DMS 273 treated with DMSO at 0.1 percent for 48 hours (cell line): Measurements from ENCODE around the gene SLC39A5.
A peak's percentile ranks its signal among the peaks of the same experiment; 100 is the strongest.

Experiments used
- DNase-seq: peaks from one replicate; lab custom pipeline; 2025; lab: John Stamatoyannopoulos, UW

Gene SLC39A5

DNA sequence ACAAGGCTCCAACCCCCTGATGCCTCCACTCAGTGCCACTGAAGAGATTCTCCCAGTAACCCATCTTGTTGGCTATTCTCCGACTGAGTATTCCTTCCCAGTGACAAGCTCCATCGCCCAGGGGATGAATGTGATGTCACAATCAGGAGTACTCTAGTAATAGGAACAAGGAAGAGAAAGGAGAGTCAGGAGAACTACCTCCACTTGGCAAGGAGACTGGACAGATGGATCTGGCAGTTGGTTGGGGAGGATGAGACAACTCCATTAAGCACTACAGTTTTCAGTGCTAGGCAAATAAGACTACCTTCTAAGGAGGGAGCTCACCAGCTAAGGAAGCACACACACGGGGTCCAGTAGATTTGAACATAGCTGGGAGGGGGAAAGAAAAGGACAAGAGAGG lies 13.4 kb upstream of the SLC39A5 start:
- no peak for DNase-seq

DNA sequence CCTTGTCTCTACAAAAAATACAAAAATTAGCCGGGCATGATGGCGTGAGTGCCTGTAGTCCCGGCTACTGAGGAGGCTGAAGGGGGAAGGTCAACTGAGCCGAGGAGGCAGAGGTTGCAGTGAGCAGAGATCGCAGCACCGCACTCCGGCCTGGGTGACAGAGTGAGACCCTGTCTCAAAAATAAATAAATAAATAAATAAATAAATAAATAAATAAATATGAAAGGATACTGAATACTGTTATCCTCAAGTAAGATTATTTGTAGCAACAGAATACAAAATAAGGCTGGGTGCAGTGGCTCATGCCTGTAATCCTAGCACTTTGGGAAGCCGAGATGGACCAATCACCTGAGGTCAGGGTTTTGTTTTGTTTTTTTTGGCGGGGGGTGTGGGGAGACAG lies 10.0 kb upstream of the SLC39A5 start:
- no peak for DNase-seq

DNA sequence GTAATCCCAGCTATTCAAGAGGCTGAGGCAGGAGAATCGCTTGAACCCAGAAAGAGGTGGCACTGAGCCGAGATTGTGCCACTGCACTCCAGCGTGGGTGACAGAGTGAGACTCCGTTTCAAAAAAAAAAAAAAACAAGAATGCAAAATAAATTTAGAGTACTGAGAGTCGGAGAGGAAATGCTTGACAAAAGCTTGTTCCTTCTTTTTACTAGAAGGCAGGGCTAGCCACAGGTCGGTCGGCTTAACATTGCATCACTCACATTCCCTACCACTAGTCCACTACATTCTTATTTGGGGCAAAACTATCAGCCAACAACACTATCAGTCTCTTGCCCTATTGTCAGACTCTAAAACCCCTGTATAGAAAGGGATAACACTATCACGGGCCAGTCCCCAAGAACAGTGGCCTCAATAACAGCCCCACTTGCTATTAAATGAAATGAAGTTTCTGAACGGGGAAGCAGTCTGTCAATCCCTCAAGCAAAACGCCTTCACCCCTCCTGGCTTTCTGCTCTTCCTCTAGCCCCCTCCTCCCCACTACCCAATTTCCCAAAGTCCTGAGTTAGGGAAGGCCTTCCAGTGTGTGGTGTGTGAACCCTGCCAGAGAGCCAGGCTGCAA lies 9.1 kb upstream of the SLC39A5 start:
- no peak for DNase-seq

DNA sequence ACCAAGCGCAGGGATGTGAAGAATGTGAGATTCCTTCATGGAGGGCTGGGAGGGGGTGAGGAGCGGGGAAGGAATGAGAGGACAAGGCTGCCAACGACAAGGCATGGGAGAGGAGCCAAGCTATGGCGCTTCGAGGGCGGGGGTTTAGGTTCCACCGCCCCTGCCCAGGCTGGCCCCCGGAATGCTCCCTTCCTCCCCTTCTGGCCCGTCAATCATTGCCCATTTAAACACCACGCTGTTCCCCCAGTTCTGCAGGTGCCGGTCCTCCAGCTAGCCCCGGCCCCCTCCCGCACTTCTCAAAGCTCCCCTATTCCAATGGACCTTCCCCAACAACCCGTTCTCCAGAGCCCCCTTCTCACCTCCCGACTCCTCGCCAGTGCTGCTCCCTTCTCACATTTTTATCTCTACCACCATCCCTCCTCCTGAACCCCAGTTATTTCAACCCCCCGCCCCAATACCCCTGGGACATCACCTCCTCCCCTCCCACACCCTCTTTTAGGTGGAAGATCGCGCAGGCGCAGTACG lies 8.6 kb upstream of the SLC39A5 start:
- no peak for DNase-seq

DNA sequence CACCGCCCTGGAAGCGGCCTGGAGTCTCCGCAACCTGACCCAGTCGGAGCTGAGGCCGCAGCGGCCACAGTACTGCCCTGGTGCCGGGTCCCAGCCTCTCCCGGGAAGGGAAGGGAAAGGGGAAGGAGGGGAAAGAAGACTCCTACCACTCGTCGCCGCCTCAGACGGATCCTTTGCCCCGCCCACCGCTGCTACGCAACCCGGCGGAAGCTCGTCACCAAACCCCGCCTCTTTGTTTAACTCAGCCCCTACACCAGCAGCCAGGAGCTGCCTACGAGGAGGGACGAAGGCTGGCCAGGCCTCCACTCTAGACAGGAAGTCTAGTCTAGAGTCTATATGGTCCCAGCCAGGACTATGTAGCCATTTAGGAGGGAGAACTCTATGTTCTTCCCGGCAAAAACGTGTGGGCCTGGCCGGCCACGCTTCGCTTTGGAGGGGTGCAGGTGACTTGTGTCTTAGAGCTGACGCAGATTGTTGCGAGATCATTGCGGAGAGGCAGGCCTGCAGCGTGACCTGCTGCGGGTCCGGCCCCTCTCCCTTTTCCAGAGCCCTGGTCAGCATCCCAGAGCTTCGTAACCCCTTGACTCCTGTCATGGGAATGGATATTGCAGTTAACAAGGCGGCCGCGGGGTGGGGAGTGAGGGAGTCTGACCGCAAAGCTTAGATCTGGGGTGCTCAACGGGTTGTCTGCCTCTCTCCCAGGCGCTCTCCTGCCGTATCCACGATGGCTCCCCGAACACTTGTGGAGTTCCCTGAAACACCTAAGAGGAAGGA lies 7.9 kb upstream of the SLC39A5 start, which contains the start of gene RNF41:
Gene RNF41 (minus strand): TSS at position 166 of the 774 bp plus-strand sequence. CDS start 7,875 bp downstream, outside the sequence.
- peak; percentile 82 for DNase-seq

DNA sequence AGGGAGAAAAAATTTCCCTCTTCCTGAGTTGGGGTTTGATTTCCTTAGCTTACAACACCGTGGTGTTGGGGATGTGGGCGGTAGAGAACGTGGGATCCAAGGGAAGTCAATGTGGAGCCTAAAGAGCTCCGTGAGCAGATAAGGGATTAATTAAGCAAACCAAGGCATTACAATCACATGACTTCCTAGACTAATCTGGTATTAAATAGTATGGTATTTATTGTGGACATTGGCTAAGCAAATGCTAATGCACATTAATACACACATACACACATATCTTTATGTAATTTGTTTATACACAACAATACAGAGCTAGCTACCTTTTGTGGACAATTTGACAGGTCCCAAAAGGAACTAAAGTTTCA lies 7.3 kb upstream of the SLC39A5 start:
- DNase-seq, result no peak

DNA sequence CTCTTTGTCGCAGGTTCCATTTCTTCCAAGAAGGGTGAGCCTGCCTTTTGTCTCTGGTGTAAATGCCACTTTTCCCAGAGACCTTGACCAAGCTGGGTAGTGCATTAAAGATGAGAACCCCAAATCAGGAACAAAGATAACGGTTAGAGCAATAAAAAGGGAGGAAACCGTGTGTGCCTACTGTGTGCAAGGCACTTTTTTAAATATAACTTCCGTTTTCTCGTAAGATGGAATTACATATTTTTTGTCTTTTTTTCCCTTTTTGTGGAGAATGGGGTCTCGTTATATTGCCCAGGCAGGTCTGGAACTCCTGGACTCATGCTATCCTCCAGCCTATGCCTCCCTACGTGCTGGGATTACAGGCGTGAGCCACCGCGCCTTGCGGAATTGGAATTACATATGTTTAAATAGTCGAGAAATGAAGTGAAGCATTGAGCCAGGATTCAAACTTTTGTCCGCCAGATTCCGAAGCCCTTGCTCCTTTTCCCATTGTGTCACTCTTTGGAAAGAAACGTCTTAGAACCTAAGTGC lies 6.2 kb upstream of the SLC39A5 start:
- DNase-seq, result no peak

DNA sequence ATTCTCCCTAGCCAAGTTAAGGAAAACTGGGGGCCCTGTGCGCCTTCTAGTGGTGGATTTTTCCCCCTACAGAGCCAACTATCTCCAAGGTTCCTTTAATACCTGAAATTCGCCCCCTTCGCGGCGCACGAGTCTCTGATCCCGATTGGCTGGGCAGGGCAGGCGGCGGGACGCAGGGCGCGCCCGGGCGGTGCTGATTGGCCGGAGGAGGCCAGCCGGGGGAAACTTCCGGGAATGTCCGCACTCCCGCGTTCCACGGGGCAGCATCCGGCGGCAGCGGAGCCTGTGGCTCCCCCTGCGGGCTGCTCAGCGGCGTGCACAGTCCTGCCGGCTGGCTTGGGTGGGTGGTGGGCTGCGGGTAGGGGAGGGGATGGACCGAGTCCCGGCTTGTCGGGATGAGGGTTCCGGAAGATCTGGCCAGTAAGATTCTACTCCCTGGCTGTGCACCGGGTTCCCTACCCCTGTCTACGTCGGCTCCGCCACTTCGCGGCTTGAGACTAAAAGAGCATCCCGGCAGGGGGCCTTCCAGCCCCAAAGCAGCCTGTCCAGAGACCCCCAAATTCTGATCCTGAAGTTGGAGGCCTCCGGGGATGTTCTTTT lies 5.6 kb upstream of the SLC39A5 start, which contains the start of gene NABP2:
Gene NABP2 (plus strand): TSS at position 241 of the 600 bp plus-strand sequence. CDS start 515 bp downstream, outside the sequence.
- DNase-seq, result peak; percentile 88

DNA sequence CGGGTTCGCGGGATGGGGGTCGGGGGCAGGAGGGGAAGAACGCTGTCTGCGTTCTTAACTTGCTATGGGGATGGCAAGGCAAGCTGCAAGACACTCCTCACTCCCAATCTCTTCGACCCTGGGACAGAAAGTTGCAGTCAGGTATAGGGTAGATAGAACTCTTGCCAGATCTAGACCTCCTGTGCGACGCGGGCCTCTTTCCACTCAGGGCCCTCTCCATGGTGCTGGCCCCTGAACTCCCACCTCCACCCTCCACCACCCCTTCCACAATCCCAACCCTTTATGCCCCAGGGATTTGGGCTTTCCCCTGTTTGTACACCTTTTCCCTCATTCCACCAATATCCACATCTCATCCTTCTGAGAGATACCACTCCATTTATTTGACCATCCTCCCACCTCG lies 4.9 kb upstream of the SLC39A5 start:
- DNase-seq, result no peak

DNA sequence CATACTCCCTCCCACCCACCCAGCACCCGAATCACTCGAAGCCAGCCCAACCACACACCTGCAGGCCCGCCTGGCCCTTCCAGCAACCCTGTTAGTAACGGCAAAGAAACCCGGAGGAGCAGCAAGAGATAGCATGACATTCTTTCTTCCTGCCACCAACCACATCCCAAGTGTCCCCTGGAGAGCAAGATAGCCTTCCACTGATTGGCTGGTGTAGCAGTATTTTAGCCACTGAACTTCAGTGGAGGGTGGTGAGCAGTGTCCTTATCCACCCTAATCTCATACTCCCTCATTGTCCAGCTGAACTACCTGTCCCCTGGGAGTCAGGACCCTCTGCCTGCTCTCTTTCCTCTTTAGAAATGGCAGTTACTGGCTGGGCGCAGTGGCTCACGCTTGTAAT lies 769 bp upstream of the SLC39A5 start:
- DNase-seq, result no peak

DNA sequence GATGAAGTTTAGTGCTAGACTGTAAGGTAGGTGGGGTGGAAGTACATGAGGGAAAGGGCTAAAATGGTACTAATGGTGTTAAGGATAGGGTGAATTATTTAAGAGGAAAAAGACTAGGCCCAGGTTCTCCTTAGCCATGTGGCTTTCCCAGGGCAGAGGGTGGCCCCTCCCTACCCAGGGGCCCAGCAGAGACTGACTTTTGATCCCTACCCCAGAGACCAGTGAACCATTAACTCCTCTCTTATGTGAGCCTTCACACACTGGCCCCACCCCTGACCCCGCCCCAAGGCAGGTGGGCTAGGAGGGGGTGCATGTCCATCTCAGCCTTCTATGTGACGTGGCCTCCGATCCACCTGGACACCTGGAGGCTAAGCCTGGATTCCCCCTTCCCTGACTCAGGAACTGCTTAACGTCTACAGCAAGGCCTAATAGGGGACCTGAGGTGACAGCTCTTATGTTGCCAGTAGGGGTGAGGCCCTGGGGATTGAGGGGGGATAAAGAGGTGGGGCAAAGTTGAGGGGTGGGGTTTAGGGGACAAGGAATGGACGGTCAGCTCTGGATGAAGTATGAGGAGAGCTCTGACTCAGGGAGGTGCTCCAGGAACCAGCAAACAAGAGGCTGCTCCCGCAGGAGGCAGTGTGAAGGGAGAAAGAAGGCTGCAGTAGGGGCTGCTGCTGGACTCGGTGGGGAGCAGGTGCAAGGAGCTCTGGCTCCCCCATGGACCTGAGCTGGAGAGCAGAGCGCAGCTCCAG lies 757 bp downstream of the SLC39A5 start:
- no peak for DNase-seq

DNA sequence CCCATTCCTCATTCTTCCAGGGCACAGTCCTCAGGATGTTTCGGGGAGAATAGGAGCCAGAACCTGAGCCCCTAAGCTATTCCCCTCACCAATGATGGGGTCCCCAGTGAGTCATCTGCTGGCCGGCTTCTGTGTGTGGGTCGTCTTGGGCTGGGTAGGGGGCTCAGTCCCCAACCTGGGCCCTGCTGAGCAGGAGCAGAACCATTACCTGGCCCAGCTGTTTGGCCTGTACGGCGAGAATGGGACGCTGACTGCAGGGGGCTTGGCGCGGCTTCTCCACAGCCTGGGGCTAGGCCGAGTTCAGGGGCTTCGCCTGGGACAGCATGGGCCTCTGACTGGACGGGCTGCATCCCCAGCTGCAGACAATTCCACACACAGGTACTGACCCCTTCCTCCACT lies 1.3 kb downstream of the SLC39A5 start:
- no peak for DNase-seq

DNA sequence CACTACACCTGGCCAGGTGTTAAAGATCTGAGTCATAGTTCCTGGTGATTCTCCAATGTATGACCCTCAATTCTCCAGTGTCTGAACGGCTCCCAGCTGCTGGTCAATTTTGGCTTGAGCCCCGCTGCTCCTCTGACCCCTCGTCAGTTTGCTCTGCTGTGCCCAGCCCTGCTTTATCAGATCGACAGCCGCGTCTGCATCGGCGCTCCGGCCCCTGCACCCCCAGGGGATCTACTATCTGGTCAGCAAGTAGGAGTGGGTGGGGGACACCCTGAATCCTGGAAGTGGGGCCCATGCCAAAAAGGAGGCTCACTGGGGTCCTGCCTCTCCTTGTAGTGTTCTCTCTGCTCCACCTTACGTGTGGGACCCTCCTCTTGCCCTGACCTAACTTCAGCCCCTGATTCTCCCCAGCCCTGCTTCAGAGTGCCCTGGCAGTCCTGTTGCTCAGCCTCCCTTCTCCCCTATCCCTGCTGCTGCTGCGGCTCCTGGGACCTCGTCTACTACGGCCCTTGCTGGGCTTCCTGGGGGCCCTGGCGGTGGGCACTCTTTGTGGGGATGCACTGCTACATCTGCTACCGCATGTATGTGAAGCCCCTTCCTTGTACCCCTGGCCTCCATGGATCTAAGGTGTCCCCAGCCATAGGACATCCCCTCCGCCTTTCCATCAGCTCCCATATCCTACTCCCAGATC lies 5.0 kb downstream of the SLC39A5 start:
- no peak for DNase-seq

DNA sequence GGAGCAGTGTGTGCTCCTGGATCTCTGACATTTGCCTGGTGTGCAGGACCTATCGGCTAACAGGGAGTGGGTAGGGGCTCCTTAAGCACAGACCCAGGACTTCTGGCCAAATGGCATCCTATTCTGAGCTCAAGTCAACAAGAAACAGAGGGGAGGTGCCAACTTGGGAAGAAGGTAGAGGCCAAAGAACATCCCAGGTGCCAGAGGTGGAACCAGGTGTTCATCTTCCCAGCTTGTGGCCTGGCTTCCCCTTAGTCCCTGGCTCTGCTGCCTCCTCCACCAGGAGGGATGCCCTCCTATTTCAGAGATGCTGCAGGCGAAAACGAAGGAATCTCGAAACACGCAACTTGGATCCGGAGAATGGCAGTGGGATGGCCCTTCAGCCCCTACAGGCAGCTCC lies 6.2 kb downstream of the SLC39A5 start:
- DNase-seq, result no peak

DNA sequence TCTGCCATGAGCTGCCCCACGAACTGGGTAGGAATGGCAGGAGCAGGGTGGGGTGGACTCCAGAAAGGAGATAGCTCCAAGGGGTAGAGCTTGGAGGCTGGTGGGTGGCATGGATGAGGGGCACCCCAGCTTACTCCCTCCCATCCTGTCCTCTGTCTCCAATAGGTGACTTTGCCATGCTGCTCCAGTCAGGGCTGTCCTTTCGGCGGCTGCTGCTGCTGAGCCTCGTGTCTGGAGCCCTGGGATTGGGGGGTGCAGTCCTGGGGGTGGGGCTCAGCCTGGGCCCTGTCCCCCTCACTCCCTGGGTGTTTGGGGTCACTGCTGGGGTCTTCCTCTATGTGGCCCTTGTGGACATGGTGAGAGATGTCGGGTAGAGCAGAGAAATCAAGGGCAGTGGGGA lies 7.1 kb downstream of the SLC39A5 start:
- DNase-seq, result no peak

DNA sequence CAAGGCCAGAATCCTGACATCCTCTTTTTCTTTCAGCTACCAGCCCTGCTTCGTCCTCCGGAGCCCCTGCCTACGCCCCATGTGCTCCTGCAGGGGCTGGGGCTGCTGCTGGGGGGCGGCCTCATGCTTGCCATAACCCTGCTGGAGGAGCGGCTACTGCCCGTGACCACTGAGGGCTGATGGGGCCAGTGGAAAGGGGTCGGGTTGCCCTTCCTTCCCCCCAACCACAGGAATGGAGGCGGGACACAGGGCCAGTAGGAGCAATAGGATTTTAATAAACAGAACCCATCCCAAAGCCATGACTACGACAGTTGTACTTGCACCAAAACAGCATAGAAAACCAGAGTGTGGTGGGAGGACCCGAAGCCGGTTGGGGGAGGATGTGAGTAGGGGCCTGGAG lies 7.7 kb downstream of the SLC39A5 start:
- DNase-seq, result no peak

DNA sequence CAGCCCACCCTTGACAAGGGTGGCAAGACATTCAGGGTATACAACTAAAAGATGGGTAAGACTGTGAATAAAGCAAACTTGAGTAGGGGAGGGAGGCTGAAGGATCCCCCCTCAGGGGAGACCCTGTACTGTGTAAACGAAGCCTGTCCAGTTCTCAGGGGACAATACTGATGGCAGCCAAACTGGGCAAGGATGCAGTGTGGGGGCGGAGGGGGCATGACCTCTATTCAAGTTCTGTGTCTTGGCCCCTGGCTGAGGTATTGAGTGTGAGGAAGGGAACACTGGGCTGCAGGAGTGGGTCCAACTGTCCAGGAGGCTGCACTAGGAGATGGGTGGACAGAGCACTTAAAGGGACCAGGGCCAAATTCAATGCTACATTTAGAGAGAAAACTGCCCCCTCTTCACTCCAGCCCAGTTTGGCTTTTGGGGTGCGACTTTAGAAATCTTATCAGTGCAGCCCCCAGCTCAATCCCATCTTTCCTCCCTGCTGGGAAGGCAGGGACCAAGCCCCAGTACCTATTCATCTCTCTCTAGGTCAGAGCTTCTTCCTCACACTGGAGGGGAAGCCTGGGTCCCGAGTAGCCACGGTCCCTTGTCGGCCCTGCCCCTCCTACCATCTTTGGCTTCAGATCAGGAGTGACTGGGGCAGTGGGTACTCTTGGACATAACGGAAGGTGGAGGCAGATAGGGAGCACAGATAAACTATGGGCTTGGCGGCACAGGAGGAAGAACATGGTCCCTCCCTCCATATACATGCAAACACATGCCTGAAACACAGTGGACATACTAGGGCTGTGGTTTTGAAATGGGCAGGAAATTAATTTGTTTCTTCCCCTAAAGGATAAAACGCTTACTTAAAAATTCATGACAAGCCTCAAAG lies 11.8 kb downstream of the SLC39A5 start:
- DNase-seq, result no peak

DNA sequence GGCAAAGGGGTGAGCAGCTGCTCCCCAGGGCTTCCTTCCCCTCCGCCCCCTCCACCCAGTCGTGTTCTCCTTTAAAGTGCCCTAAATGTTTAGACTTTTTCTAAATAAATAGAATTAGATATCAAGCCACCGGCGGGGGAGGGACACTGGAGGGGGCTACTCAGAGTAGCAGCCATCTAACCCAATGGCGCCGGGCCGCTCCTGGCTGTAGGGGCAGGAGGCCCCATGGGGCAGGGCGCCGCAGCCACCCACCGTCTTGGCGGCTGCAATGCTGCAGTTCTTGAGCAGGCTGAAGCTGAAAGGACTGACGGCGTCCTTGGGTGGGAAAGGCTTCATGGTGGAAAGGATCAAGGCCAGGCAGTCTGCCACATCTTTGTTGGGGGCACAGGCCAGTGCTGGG lies 13.1 kb downstream of the SLC39A5 start:
- DNase-seq, result no peak

DNA sequence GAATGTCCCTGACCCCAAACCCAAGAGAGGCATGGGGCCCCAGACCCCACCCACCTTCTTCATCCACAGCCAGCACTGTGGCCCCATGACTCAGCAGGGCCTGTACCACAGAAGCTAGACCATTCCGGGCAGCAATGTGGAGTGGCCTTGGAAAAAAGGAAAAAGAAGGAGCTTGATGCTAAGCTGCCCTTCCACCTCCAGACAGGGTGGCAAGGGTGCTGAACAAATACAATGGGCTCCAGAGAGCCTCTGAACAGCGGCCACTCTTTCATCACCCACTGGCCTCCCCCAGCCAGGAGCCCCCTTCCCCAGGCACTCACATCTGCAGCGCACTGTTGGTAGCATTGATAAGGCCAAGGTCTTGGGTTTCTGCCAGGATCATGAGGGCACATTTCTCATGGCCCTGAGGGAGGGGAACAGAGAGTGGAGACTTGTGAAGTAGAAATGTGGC lies 13.9 kb downstream of the SLC39A5 start:
- DNase-seq, result no peak

DNA sequence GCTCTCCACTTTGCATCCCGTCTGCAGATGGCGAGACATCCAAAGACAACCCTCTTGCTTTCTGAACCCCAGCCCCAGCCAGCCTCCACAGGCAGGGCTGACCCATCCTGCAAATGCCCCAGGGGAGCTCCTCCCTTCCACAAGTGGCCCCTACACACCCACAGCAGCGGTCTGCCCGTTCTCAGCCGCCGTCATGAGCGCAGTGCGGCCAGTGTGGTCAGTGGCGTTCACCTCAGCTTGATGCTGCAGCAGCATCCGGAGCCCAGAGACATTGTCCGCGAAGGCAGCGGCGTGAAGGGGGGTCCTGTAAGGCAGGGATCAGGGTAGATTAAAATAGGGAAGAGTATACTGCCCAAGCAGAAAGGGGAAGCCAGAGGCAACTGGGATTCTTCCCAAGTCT lies 14.6 kb downstream of the SLC39A5 start:
- no peak for DNase-seq
